CD14-positive monocyte (primary cell): Measurements from ENCODE around the gene SYPL1. TPM values are rescaled to one million over a fixed set of nuclear protein-coding genes. Genes with fewer than 3 reads are reported as not detected.

Source experiments
- DNase-seq, 3 donors: peaks; one replicate each; pipeline ENCODE4 v3.0.0-alpha.2; 2011 to 2022
- H2AFZ ChIP-seq: 2 replicates; pipeline ENCODE4 v1.6.0; 2012; ENCODE audit warnings: mild to moderate bottlenecking, low read depth, low read length, inconsistent platforms; ENCODE audit not compliant: insufficient read depth, poor library complexity, severe bottlenecking
- H3K27ac ChIP-seq, 2 donors: 1 replicate in 1 of 2; 2 replicates in 1 of 2; pipeline ENCODE4 v1.5.1; 2012 to 2013; ENCODE audit warnings: low read length in 2 of 2, control low read depth in 1 of 2, inconsistent platforms in 1 of 2, low read depth in 1 of 2, mild to moderate bottlenecking in 1 of 2
- H3K27me3 ChIP-seq, 2 donors: one replicate each; pipeline versions ENCODE4 v1.6.0 to v1.6.1; 2011 to 2013; ENCODE audit warnings: low read length in 2 of 2; ENCODE audit not compliant: control insufficient read depth in 2 of 2, insufficient read depth in 2 of 2
- H3K36me3 ChIP-seq, 2 donors: replicated peaks in 1 of 2; 1 replicate in 1 of 2; 2 replicates in 1 of 2; pipeline versions ENCODE4 v1.5.1 to v1.6.1; 2012 to 2013; ENCODE audit warnings: low read length in 2 of 2, control low read depth in 1 of 2, inconsistent platforms in 1 of 2, mild to moderate bottlenecking in 1 of 2; ENCODE audit not compliant: insufficient read depth in 2 of 2, control insufficient read depth in 1 of 2
- H3K4me1 ChIP-seq, 2 donors: 1 replicate in 1 of 2; 2 replicates in 1 of 2; pipeline versions ENCODE4 v1.5.1 to v1.6.1; 2012 to 2013; ENCODE audit warnings: low read length in 2 of 2, control low read depth in 1 of 2, inconsistent platforms in 1 of 2, mild to moderate bottlenecking in 1 of 2, moderate library complexity in 1 of 2; ENCODE audit not compliant: insufficient read depth in 2 of 2, control insufficient read depth in 1 of 2
- H3K4me2 ChIP-seq: replicated peaks from 2 replicates; pipeline ENCODE3; 2012; ENCODE audit warnings: low read length, moderate library complexity, mild to moderate bottlenecking; ENCODE audit not compliant: poor library complexity, severe bottlenecking; ENCODE audit errors: extremely low read depth
- H3K4me3 ChIP-seq, 3 experiments: fragments of 200-600 bp in 1 of 3; sonication (generic) in 1 of 3; replicated peaks in 1 of 3; 1 replicate in 2 of 3; 2 replicates in 1 of 3; pipeline ENCODE4 v1.5.1; 2011 to 2013; ENCODE audit warnings: low read length in 3 of 3, mild to moderate bottlenecking in 3 of 3, control low read depth in 2 of 3, low read depth in 2 of 3, inconsistent platforms in 1 of 3, moderate library complexity in 1 of 3
- H3K79me2 ChIP-seq: 2 replicates; pipeline ENCODE4 v1.6.0; 2012; ENCODE audit warnings: mild to moderate bottlenecking, control low read depth, inconsistent platforms, low read length, moderate library complexity; ENCODE audit not compliant: insufficient read depth
- H3K9ac ChIP-seq: 2 replicates; pipeline ENCODE4 v1.6.0; 2017; ENCODE audit warnings: low read length, mild to moderate bottlenecking; ENCODE audit not compliant: insufficient read depth, poor library complexity, severe bottlenecking
- H3K9me3 ChIP-seq, 2 donors: replicated peaks in 1 of 2; 1 replicate in 1 of 2; 2 replicates in 1 of 2; pipeline versions ENCODE4 v1.5.1 to v1.6.1; 2012 to 2013; ENCODE audit warnings: low read length in 2 of 2, control low read depth in 1 of 2; ENCODE audit not compliant: control insufficient read depth in 1 of 2, insufficient read depth in 1 of 2
- H4K20me1 ChIP-seq: 2 replicates; pipeline ENCODE4 v1.6.0; 2012; ENCODE audit warnings: mild to moderate bottlenecking, low read length, control low read depth, moderate library complexity; ENCODE audit not compliant: insufficient read depth
- H3K27ac Mint-ChIP-seq, 7 donors: one replicate each; pipeline ENCODE4 v1.8.0; 2020; ENCODE audit warnings: mild to moderate bottlenecking in 7 of 7, mixed read lengths in 7 of 7, moderate library complexity in 6 of 7, inconsistent platforms in 2 of 7
- H3K27me3 Mint-ChIP-seq, 3 donors: one replicate each; pipeline ENCODE4 v1.8.0; 2021 to 2022; ENCODE audit warnings: low read depth in 3 of 3, mild to moderate bottlenecking in 3 of 3, mixed read lengths in 3 of 3, moderate library complexity in 3 of 3, inconsistent platforms in 1 of 3
- H3K36me3 Mint-ChIP-seq, 2 donors: one replicate each; pipeline ENCODE4 v1.8.0; 2020; ENCODE audit warnings: mixed read lengths in 2 of 2, inconsistent platforms in 1 of 2, mild to moderate bottlenecking in 1 of 2
- H3K4me1 Mint-ChIP-seq: one replicate; pipeline ENCODE4 v1.8.0; 2020; ENCODE audit warnings: mild to moderate bottlenecking, mixed read lengths
- H3K4me3 Mint-ChIP-seq, 2 donors: one replicate each; pipeline ENCODE4 v1.8.0; 2020; ENCODE audit warnings: mild to moderate bottlenecking in 2 of 2, mixed read lengths in 2 of 2, moderate library complexity in 1 of 2
- H3K9me3 Mint-ChIP-seq, 7 donors: one replicate each; pipeline ENCODE4 v1.8.0; 2020 to 2022; ENCODE audit warnings: mixed read lengths in 7 of 7, mild to moderate bottlenecking in 6 of 7, moderate library complexity in 6 of 7, inconsistent platforms in 2 of 7
- WGBS: methylation state at CpG from one replicate; pipeline ENCODE4 v1.1.5; 2013; ENCODE audit warnings: missing lambda C conversion rate; ENCODE audit not compliant: insufficient coverage; 5-methylcytosine and 5-hydroxymethylcytosine counted together
- intact Hi-C, 2 donors: fragments of 100-400 bp; cut with micrococcal nuclease; formaldehyde crosslinking; loops; one replicate each; pipeline versions ENCODE4 v1.15.0 to v1.15.1; 2023
- polyA plus RNA-seq, 3 donors: library from polyadenylated mRNA; depleted of rRNA in 1 of 3; unstranded in 2 of 3; stranded (reverse) in 1 of 3; fragments of 300-500 nt in 2 of 3; fragments of >200 nt in 1 of 3; fragmentation: Illumina TruSeq in 2 of 3; gene quantifications; 1 replicate in 2 of 3; 2 replicates in 1 of 3; pipeline ENCODE4 v1.2.3, GENCODE V29; 2012 to 2021
- TF ChIP-seq, protein P1 (sequence below): fragments of 200-600 bp; IDR thresholded peaks from one replicate; pipeline ENCODE4 v1.8.0; 2022; ENCODE audit warnings: antibody characterized with exemption, mild to moderate bottlenecking

SYPL1 gene
- polyA plus RNA-seq, 3 donors = 22.3 to 82.1 (median 64.7) TPM

DNA sequence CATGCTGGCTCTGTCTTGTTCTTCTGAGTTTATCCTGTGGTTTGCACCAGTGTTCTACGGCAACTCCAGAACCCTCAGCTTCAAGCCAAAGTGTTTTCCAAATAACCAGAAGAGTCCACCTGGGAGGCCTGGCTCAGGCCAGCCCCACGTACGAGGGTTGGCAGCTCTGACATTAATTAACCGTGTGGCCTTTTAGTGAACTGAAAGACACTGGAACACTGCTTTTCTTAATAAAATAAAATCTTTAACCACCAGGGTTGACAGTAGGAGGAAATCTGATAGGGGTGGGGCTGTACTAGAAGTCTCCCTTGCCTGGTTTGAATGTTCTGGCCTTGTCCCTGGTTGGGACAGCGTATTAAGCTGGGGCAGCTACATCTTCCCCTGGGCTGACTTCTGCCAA lies 64.9 kb downstream of the SYPL1 start:
- no peak overlapping the region for H3K4me2 ChIP-seq
- peaks cover 0 to 31% of the 10 kb centered on the region in 2 donors for H3K27me3 ChIP-seq
- peaks cover 10% of the 10 kb centered on the region for H3K4me1 Mint-ChIP-seq
- peaks cover 20 to 50% (median 35%) of the 10 kb centered on the region in 3 donors for H3K27me3 Mint-ChIP-seq
- H3K9ac ChIP-seq = no peak overlapping the region
- no peak overlapping the region for H3K27ac ChIP-seq
- intact Hi-C loops = loop anchor here (10.0 kb wide), 1 partner anchor 282 kb away; no protein-coding TSS in a partner anchor
- no peak for DNase-seq
- no peaks in the 10 kb centered on the region for H3K36me3 ChIP-seq
- no peak overlapping the region for H3K4me3 ChIP-seq
- H4K20me1 ChIP-seq = no peaks in the 10 kb centered on the region
- H3K4me3 Mint-ChIP-seq = no peak overlapping the region
- H3K79me2 ChIP-seq = no peaks in the 10 kb centered on the region
- no peaks in the 10 kb centered on the region for H3K9me3 ChIP-seq
- no peaks in the 10 kb centered on the region for H3K36me3 Mint-ChIP-seq
- no peak overlapping the region for H2AFZ ChIP-seq
- H3K4me1 ChIP-seq = no peaks in the 10 kb centered on the region
- TF ChIP-seq, protein P1, sequence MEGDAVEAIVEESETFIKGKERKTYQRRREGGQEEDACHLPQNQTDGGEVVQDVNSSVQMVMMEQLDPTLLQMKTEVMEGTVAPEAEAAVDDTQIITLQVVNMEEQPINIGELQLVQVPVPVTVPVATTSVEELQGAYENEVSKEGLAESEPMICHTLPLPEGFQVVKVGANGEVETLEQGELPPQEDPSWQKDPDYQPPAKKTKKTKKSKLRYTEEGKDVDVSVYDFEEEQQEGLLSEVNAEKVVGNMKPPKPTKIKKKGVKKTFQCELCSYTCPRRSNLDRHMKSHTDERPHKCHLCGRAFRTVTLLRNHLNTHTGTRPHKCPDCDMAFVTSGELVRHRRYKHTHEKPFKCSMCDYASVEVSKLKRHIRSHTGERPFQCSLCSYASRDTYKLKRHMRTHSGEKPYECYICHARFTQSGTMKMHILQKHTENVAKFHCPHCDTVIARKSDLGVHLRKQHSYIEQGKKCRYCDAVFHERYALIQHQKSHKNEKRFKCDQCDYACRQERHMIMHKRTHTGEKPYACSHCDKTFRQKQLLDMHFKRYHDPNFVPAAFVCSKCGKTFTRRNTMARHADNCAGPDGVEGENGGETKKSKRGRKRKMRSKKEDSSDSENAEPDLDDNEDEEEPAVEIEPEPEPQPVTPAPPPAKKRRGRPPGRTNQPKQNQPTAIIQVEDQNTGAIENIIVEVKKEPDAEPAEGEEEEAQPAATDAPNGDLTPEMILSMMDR = no peak
- WGBS = 90% methylated on average over 2 of the region's 5 CpGs
- peaks cover 0 to 2% (median 0%) of the 10 kb centered on the region in 7 donors for H3K9me3 Mint-ChIP-seq
- H3K27ac Mint-ChIP-seq = no peak overlapping the region

GRCh38 chr7:106045586-106045985 lies 66.5 kb downstream of the SYPL1 start:
- H3K79me2 ChIP-seq = no peaks in the 10 kb centered on the region
- no peak overlapping the region for H3K27ac ChIP-seq
- Mint-ChIP-seq H3K4me1 (peaks cover 14% of the 10 kb centered on the region), H3K4me3 (no peak overlapping the region), H3K9me3 (peaks cover 0 to 4% (median 0%) of the 10 kb centered on the region in 7 donors), H3K36me3 (no peaks in the 10 kb centered on the region), H3K27me3 (peaks cover 20 to 47% (median 33%) of the 10 kb centered on the region in 3 donors), H3K27ac (no peak overlapping the region)
- intact Hi-C loops = loop anchor here (10.0 kb wide), 1 partner anchor 281 kb away; no protein-coding TSS in a partner anchor
- no peaks in the 10 kb centered on the region for H3K4me1 ChIP-seq
- peaks cover 0 to 26% of the 10 kb centered on the region in 2 donors for H3K27me3 ChIP-seq
- no peak overlapping the region for H2AFZ ChIP-seq
- no peaks in the 10 kb centered on the region for H3K9me3 ChIP-seq
- H3K4me2 ChIP-seq = no peak overlapping the region
- H3K9ac ChIP-seq = no peak overlapping the region
- no peaks in the 10 kb centered on the region for H4K20me1 ChIP-seq
- WGBS = 100% methylated on average over 1 of the region's 1 CpG
- no peak for DNase-seq
- H3K4me3 ChIP-seq = no peak overlapping the region
- TF ChIP-seq, protein P1 = no peak
- no peaks in the 10 kb centered on the region for H3K36me3 ChIP-seq
